ENCODE measurements around the gene PGLYRP2. TPM values are rescaled to one million over a fixed set of nuclear protein-coding genes. Genes with fewer than 3 reads are reported as not detected.
A peak's percentile ranks its signal among the peaks of the same experiment; 100 is the strongest.

The PGLYRP2 gene
- total RNA-seq, 1 donor from 2014 or later = not detected

DNA sequence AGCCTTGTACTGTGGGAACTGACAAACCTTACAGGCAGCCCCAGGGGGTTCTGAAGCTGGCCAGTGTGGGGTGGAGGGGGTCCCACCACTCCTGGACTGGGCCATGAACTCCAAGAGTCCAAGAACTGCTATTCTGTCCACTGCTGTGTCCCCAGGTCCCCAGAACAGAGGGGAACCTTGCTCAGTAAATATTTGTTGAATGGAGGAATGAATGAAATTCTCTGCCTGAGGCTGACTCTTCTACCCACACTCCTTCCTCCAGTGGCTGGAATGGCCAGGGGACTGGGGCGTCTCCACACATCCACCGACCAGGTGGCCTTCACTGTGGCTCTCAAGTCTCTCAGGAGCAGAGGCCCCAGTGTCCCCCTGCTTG, 41.2 kb downstream of the PGLYRP2 start:
- intact Hi-C loops (cut with micrococcal nuclease) = no loop called here
- H3K36me3 ChIP-seq = peaks cover 23% of the 10 kb centered on the region
- no peak overlapping the region for H3K27ac ChIP-seq (replicated peaks)
- H3K4me1 ChIP-seq = peaks cover 24% of the 10 kb centered on the region
- DNase-seq = no peak
- no peaks in the 10 kb centered on the region for H3K27me3 ChIP-seq (ENCODE audit: low read depth)
- H3K4me3 ChIP-seq = no peak overlapping the region
- TF ChIP-seq CTCF (IDR thresholded peaks at IDR 0.05; ENCODE audit: borderline replicate concordance) = no peak
- no peaks in the 10 kb centered on the region for H3K9me3 ChIP-seq (replicated peaks)

DNA sequence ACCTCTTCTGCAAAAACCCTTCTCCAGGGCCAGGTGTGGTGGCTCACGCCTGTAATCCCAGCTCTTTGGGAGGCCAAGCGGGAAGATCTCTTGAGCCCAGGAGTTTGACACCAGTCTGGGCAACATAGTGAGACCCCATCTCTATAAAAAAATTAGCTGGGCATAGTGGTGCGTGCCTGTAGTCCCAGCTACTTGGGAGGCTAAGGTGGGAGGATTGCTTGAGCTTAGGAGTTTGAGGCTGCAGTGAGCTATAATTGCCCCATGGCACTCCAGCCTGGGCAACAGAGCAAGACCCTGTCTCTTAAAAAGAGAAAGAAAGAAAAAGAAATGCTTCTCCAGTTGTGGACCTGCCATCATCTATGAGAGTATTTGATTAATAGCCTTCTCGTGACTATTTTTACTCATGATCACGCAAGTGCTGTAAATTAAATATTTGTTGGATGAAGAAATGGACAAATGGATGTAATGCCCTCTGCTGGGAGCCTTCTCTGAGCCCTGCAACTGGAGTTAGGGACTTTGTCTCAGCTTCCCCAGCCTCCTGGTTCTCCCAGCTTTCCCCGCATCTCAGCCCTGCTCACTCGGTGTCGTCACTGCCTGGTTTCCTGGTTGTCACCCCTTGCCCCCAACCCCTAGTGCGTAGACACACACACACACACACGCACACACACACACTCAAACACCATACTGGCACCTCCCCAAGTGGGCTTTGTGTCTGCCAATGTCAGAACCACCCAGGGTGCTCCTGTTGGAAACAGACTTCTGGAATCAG, 41.8 kb downstream of the PGLYRP2 start:
- intact Hi-C loops (cut with micrococcal nuclease) = no loop called here
- Histone ChIP-seq H3K36me3 (peaks cover 23% of the 10 kb centered on the region), H3K27ac (replicated peaks) (no peak overlapping the region), H3K9me3 (replicated peaks) (no peaks in the 10 kb centered on the region), H3K4me3 (no peak overlapping the region), H3K4me1 (peaks cover 23% of the 10 kb centered on the region), H3K27me3 (ENCODE audit: low read depth) (no peaks in the 10 kb centered on the region)
- no peak for DNase-seq
- TF ChIP-seq CTCF (IDR thresholded peaks at IDR 0.05; ENCODE audit: borderline replicate concordance) = no peak

GRCh38 chr19:15436826-15437110, 42.5 kb downstream of the PGLYRP2 start:
- Histone ChIP-seq H3K27me3 (ENCODE audit: low read depth) (no peaks in the 10 kb centered on the region), H3K36me3 (peaks cover 23% of the 10 kb centered on the region), H3K9me3 (replicated peaks) (no peaks in the 10 kb centered on the region), H3K27ac (replicated peaks) (no peak overlapping the region), H3K4me3 (no peak overlapping the region), H3K4me1 (peaks cover 20% of the 10 kb centered on the region)
- TF ChIP-seq CTCF (IDR thresholded peaks at IDR 0.05; ENCODE audit: borderline replicate concordance) = no peak
- intact Hi-C loops (cut with micrococcal nuclease) = no loop called here
- DNase-seq = no peak

- Histone ChIP-seq H3K4me1 (peaks cover 26% of the 10 kb centered on the region), H3K27ac (replicated peaks) (no peak overlapping the region)
- intact Hi-C loops (cut with micrococcal nuclease) = no loop called here
Observed at GRCh38 chr19:15436012-15436825, 43.1 kb downstream of the PGLYRP2 start.

GRCh38 chr19:15433519-15434069, 45.7 kb downstream of the PGLYRP2 start:
- Histone ChIP-seq H3K36me3 (peaks cover 11% of the 10 kb centered on the region), H3K9me3 (replicated peaks) (no peaks in the 10 kb centered on the region), H3K4me1 (peaks cover 52% of the 10 kb centered on the region), H3K4me3 (peak overlapping the region; percentile 95), H3K27me3 (ENCODE audit: low read depth) (no peaks in the 10 kb centered on the region), H3K27ac (replicated peaks) (peak overlapping the region; percentile 99)
- no peak for DNase-seq
- intact Hi-C loops (cut with micrococcal nuclease) = no loop called here
- no peak for TF ChIP-seq CTCF (IDR thresholded peaks at IDR 0.05; ENCODE audit: borderline replicate concordance)

More at GRCh38 chr19:15436012-15436825, 43.1 kb downstream of the PGLYRP2 start:
- no peak for DNase-seq
- H3K9me3 ChIP-seq (replicated peaks) = no peaks in the 10 kb centered on the region
- no peak for TF ChIP-seq CTCF (IDR thresholded peaks at IDR 0.05; ENCODE audit: borderline replicate concordance)
- peaks cover 23% of the 10 kb centered on the region for H3K36me3 ChIP-seq
- no peak overlapping the region for H3K4me3 ChIP-seq
- H3K27me3 ChIP-seq (ENCODE audit: low read depth) = no peaks in the 10 kb centered on the region

Measured in left ventricle myocardium inferior (tissue), 1 donor.